PFSK-1 (cell line): ENCODE measurements around the gene NLRP5. TPM values are rescaled to one million over a fixed set of nuclear protein-coding genes. Genes with fewer than 3 reads are reported as not detected.

Experiments
- FOXP2 ChIP-seq: optimal IDR thresholded peaks from 2 replicates; pipeline ENCODE3; 2011; ENCODE audit warnings: borderline replicate concordance, control low read depth, inconsistent platforms; ENCODE audit not compliant: insufficient read depth; ENCODE audit errors: extremely low read length, extremely low read depth
- POLR2AphosphoS5 ChIP-seq: IDR thresholded peaks from 2 replicates; pipeline ENCODE4 v1.6.1; 2012; ENCODE audit warnings: low read depth, mild to moderate bottlenecking, control low read depth, low read length, moderate library complexity
- REST ChIP-seq, 2 experiments: IDR thresholded peaks; 2 replicates each; pipeline versions ENCODE4 v1.6.1 to v1.8.0; 2011 to 2012; ENCODE audit warnings: low read depth in 2 of 2, low read length in 2 of 2, control low read depth in 1 of 2, inconsistent platforms in 1 of 2, mild to moderate bottlenecking in 1 of 2, moderate library complexity in 1 of 2; ENCODE audit not compliant: insufficient read depth in 1 of 2
- SIN3A ChIP-seq: IDR thresholded peaks from 2 replicates; pipeline ENCODE4 v1.6.1; 2012; ENCODE audit warnings: mild to moderate bottlenecking, low read length, moderate library complexity, borderline replicate concordance; ENCODE audit not compliant: insufficient read depth
- TAF1 ChIP-seq: IDR thresholded peaks from 2 replicates; pipeline ENCODE4 v1.6.1; 2012; ENCODE audit warnings: low read length, control low read depth, borderline replicate concordance; ENCODE audit not compliant: insufficient read depth
- polyA plus RNA-seq: library from polyadenylated mRNA; unstranded; fragments of >200 nt; gene quantifications from one replicate; pipeline ENCODE4 v1.2.1, GENCODE V29; 2012; ENCODE audit warnings: low read depth, missing spikeins; ENCODE audit not compliant: insufficient read length

NLRP5 gene
- not detected for polyA plus RNA-seq

- TF ChIP-seq FOXP2 (no peak), TAF1 (no peak), SIN3A (no peak), REST (IDR thresholded peaks at IDR 0.05; ENCODE audit: insufficient read depth in 1 of 2, low read depth in 2 of 2, low read length in 2 of 2) (no peak), POLR2AphosphoS5 (no peak)
Observed at GRCh38 chr19:55986487-55986886, at the start of gene NLRP5. NLRP5 (plus strand) TSS chr19:55986775.

GRCh38 chr19:55939206-55939605 lies 47.4 kb upstream of the NLRP5 start:
- TF ChIP-seq FOXP2 (no peak), TAF1 (no peak), POLR2AphosphoS5 (no peak), SIN3A (no peak), REST (IDR thresholded peaks at IDR 0.05; ENCODE audit: insufficient read depth in 1 of 2, low read depth in 2 of 2, low read length in 2 of 2) (no peak)

GRCh38 chr19:55940306-55940705 lies 46.3 kb upstream of the NLRP5 start:
- TF ChIP-seq SIN3A: no peak
- TF ChIP-seq FOXP2: no peak
- TF ChIP-seq TAF1: no peak
- TF ChIP-seq REST (IDR thresholded peaks at IDR 0.05; ENCODE audit: insufficient read depth in 1 of 2, low read depth in 2 of 2, low read length in 2 of 2): no peak
- TF ChIP-seq POLR2AphosphoS5: no peak

- TF ChIP-seq SIN3A: no peak
- TF ChIP-seq POLR2AphosphoS5: no peak
- TF ChIP-seq REST (IDR thresholded peaks at IDR 0.05; ENCODE audit: insufficient read depth in 1 of 2, low read depth in 2 of 2, low read length in 2 of 2): no peak
- TF ChIP-seq FOXP2: no peak
- TF ChIP-seq TAF1: no peak
Observed at GRCh38 chr19:55947532-55947931, 39.0 kb upstream of the NLRP5 start, which contains the start of gene NLRP8. NLRP8 (plus strand) TSS chr19:55947832.

- no peak for TF ChIP-seq POLR2AphosphoS5
- TF ChIP-seq TAF1: no peak
- no peak for TF ChIP-seq FOXP2
- TF ChIP-seq SIN3A: no peak
- no peak for TF ChIP-seq REST (IDR thresholded peaks at IDR 0.05; ENCODE audit: insufficient read depth in 1 of 2, low read depth in 2 of 2, low read length in 2 of 2)
Observed at GRCh38 chr19:55956431-55956830, 30.1 kb upstream of the NLRP5 start.
